NOMO-1 treated with DMSO at 0.1 percent for 48 hours (cell line): ENCODE data around the gene NKIRAS1.
"Not testable (repeated sequence)": the region's sequence is repeated elsewhere in the genome, so short reads cannot be mapped to it uniquely, and the experiment has no call there.

Experiments
- DNase-seq: peaks from one replicate; lab custom pipeline; 2025; ENCODE audit not compliant: unreplicated experiment; lab: John Stamatoyannopoulos, UW

NKIRAS1 gene

DNA sequence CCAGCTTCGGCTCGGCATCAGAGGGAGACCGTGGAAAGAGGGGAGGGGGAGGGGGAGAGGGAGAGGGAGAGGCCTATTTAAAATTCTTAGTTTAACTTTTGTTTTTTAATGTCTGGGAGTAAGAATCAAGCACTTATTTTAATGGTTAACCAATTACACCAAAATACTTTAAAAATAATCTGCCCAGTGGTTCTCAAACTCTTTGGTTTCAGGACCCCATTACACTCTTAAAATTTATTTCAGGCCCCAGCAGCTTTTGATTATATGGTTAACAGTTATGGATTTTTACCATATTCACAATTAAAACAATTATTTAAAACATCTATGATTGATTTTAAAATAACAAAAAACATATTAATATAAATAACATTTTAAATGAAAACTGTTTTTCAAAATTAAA lies 44.5 kb downstream of the NKIRAS1 start:
- DNase-seq: no peak

DNA sequence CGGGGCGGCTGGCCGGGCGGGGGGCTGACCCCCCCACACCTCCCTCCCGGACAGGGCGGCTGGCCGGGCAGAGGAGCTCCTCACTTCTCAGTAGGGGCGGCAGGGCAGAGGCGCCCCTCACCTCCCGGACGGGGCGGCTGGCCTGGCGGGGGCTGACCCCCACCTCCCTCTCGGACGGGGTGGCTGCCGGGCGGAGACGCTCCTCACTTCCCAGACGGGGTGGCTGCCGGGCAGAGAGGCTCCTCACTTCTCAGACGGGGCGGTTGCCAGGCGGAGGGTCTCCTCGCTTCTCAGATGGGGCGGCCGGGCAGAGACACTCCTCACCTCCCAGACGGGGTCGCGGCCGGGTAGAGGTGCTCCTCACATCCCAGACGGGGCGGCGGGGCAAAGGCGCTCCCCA lies 45.4 kb downstream of the NKIRAS1 start:
- DNase-seq: not testable (repeated sequence)

DNA sequence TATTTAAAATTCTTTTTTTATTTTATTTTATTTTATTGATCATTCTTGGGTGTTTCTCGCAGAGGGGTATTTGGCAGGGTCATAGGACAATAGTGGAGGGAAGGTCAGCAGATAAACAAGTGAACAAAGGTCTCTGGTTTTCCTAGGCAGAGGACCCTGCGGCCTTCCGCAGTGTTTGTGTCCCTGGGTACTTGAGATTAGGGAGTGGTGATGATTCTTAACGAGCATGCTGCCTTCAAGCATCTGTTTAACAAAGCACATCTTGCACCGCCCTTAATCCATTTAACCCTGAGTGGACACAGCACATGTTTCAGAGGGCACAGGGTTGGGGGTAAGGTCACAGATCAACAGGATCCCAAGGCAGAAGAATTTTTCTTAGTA lies 46.1 kb downstream of the NKIRAS1 start:
- not testable (repeated sequence) for DNase-seq

DNA sequence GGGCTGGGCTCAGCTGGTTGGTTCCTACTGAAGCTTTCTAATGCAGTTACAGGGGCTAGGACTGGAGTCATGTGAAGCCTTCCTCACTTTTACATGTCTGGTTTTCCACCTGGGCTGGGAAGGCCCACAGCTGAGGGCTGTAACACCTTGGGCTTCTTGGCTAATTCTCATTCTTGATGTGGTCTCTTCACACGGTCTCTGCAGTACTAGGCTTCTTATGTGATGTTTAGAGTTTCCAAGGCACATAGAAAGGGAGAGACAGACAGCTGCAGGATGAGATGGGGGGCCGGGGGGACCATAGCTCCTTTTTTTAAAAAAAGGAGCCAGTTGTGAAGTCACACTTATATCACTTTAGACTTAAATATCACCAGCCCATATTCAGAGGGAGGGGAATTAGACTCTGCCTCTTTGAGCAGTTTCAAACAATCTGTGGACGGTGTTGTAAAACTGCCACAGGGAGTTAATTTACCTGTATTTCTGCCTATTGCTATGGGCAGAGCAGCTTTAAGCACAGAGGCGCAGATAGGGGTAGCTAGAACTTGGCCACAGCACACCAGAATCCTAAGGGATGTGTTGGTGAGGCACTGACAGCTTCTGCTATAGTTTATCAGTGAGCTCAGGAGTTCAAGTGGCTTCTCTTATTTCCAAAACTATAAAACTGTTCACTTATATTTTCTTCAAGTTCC lies 46.7 kb downstream of the NKIRAS1 start:
- no peak for DNase-seq

DNA sequence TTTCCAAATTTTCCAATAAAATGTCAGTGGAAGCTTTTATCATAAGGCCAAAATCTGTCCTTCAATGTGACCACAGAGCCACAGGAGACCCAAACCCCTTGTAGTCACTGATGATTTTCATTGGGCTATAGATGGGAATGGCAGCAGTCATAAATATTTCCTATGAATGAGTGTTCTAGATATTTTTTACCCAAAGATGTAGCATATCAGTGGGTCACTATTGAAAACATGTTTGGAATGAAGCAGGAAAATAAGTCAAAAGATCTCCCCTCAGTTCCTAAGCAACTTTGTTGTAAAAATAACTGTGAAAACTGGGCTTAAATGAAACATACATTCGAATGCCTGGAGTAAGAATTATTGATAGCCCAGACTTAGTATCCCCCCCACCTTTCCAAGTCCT lies 49.0 kb downstream of the NKIRAS1 start:
- no peak for DNase-seq

DNA sequence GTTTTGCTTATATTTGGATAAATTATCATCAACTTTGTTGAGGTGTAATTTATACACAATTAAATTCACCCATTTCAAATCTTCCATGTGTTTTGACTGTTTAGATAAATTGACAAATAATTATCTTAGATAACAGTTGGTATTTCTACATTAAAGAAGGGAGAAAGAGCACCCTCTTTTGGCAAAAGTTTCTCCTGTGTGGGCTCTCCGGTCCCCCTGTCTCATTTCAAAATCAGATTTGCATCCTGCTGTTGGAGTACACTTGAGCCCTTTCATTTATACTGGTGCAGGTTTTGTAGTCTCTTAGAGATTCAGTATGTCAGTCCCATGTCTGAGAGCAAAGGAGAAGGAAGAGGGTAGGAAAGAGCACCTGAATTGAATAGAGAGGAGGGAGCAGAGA lies 49.4 kb downstream of the NKIRAS1 start:
- DNase-seq: no peak

DNA sequence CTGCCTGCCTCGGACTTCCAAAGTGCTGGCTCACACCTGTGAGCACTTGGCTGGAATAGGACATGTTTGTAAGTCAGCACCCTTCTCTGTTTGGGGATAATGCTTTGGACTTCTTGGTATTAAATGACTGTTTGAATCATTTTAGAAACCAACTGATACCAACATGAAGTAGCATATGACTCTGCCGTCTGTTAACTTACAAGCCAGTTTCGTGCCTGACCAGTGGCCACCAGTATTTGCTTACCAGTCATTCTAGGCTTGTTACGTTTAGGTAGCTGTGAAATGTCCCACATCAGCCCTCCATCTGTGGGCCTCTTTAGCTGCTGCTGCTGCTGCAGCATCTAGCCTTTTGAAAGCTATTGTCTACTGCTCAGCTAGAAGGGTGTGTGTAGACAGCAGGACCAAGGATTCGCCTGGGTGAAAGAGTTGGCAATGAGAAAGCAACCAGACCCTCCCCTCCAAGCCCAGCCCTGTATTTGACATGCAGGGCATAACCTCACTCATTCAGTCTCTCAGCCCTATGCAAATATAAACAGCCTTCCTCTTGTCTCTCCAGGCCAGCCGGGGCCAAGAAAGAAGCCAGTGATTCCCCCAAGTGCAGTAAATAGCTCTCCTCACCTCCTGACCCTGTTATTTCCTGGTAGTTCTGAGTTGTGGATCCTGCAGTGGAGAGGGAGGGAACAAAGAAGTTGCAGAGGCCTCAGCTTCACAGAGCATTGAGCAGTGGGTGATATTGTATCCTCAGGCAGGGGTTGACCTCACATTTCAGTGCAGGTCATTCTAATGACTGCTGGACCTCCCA lies 51.0 kb downstream of the NKIRAS1 start:
- DNase-seq: no peak

DNA sequence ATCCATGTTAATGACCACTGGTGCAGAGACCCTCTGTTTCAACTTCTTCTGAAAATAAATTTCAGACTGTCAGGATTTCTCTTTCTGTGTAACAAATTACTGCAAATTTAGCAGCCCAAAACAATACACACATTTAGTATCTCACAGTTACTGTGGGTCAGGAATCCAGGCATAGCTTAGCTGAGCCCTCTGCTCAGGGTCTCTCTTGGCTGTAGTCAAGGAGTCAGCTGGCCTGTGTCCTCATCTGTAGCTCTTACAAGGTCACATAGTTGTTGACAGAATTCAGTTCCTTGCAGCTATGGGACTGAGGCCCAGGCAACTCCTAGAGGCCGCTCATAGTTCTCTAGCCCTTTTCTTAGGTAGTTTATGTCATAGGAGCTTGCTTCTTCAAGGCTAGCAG lies 51.9 kb downstream of the NKIRAS1 start:
- DNase-seq: no peak

DNA sequence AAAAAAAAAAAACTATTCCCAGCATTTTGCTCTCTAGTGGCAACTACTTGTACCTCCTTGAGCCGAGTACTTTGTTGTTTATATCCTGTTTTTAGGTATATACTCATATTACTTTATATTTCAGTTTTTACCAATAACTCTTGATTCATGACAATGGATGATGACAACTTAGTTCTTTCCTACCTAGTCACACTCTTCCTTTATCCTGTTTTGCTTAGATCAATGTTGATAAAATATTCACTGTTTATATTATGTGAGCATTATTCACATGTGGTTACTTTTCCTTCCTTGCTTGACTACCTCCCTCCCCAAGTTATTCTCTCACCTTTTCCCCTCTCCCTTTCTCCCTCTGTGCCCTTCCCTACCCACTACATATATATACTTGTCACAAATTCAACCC lies 53.7 kb downstream of the NKIRAS1 start:
- DNase-seq: no peak

DNA sequence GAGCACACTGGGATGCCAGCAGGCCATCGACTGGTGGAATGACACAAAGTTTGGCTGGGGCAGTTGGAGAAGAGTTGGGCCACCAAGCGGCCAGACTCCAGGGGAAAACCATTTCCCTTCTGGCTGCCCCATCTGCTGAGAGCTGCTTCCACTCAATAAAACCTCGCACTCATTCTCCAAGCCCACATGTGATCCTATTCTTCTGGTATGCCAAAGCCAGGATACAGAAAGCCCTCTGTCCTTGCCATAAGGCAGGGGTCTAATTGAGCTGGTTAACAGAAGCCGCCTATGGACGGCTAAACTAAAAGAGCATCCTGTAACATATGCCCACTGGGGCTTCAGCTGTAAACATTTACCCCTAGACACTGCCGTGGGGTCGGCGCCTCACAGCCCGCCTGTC lies 55.1 kb downstream of the NKIRAS1 start:
- DNase-seq: no peak

DNA sequence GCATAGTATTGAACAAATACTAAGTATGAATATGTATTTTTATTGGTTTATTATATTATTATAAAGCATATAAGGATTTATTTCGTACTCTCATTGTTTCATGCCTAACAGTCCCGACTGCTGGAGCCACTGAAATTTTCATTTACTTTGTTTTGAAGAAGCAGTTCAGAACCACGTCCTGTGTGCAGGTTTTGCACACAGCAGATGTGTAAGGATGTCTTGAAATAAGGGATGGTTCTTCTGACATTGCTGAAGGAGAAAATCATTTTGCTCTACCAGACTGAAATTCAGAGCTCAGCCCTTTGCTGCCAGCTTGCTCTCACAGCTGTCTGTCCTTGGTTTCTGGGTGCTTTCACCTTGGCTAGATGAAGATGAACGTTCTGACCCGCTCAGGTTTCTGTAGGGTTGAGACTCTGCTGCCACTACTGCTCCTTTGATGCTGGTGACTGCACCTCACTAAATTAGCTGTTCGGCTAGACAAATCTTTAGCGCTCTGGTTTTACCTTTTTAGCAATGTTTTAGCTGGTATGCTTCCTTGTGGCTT lies 56.9 kb downstream of the NKIRAS1 start:
- DNase-seq: no peak

DNA sequence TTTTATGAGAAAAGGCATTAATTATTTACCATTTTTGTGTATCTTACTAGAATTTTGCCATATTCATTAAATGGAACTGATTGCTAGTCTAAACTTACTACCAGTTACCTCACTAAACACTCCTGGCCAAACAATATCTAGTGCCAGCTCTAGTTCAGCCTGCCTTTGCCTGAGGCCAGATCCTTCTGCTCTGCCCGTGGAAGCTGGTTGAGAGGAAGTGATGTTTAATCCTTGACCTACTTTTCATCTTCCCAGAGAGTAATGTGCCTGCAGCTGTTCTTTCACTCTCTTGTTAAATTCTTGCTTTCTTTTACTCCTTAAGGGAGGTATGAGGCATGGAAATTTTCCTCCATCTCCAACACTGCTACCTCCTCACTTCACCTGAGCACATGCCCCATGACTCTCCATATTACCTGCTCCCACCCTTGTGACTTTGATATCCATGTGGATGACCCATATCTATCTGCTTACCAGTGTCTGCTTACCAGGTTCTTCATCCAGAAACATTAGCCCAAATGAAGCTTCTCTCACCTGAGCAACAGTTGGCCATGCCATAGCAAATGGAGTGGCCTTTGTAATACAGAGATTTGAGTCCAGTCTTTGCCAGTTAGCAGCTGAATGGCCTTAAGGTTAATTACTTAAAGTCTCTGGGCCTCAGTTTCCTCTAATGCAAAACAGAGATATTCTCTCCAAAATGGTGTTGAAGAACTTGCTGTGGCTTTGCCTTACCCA lies 57.6 kb downstream of the NKIRAS1 start:
- no peak for DNase-seq

DNA sequence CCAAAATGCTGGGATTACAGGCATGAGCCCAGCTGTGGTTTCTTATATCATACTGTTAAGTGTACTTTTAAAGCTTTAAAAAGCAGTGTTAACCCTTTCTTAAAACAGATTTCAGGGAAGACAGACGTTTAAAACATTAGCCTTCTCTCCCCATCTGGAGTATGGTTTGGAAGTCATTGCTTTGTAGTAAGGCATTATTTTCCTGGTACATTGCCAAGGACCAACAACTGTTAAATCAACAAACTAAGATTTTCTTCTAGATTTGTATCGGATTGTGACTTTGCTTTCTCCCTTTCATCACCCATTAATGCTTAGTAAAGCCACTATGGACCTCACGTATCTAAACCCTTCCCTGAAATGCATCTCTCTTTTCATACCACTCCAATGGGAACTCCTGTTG lies 60.5 kb downstream of the NKIRAS1 start:
- no peak for DNase-seq

DNA sequence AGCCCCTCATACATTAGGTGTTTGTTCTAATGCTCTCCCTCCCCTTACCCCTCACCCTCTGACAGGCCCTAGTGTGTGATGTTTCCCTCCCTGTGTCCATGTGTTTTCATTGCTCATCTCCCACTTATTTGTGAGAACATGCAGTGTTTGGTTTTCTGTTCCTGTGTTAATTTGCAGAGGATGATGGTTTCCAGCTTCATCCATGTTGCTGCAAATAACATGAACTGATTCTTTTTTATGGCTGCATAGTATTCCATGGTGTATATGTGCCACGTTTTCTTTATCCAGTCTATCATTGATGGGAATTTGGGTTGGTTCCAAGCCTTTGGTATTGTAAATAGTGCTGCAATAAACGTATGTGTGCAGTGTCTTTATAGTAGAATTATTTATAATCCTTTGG lies 67.3 kb downstream of the NKIRAS1 start:
- not testable (repeated sequence) for DNase-seq

DNA sequence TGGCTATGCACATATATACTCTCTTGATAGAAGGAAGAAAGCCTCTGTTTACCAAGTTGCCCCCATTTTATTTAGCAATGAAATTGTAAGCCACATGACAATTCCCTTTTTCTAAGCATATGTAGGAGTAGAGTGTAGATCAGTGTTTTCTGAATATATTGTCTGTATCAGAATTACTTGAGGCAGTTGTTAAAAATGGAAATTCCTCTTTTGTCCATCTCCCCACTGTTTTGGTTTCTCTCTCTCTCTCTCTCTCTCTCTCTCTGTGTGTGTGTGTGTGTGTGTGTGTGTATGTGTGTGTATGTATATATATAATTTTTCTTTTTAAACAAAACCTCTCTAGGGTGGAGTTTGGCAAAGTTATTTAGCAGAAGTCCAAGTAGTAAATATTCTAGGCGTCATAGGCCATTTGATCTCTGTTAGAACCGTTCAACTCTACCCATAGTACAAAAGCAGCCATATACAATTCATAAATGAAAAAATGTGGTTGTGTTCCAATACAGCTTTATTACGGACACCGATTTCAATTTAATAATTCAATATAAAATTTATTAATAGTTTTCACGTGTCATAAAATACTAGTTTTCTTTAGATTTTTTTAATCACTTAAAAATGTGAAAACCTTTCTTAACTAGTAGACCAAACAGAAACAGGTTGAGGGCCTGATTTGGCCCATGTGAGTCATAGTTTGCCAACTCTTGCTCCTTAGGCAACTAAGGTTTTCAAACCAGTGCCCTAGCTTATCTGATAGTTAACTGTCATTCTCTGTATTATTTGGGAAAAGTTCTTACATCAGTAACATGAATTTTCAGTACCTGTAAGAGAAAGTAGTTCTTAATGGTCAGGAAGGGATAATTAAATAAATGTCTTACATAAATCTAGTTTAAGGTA lies 71.2 kb downstream of the NKIRAS1 start:
- DNase-seq: no peak

DNA sequence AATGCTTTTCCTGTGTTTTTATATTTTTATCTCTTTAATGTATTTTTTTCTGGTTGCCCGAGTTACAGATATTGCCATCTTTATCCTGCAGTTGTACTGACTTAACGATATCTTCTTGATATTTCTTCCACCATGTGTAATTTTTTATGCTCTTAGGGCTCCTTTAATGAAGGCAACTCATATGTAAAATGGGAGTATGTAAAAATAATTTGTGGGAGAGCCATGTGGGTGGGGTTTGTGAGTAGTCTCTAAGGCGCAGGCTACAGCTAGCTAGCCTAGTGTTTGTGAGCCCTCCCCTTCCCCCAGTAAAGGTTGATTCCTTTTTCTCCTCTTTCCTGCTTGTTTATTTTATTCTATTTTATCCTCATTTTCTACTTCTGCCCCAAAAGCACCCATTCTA lies 72.9 kb downstream of the NKIRAS1 start:
- DNase-seq: no peak
